HS-27A (cell line): ENCODE measurements around the gene LAMA5.

Experiments
- DNase-seq: peaks from one replicate; pipeline ENCODE4 v3.0.0-alpha.2; 2012; ENCODE audit warnings: low read depth, missing footprints

LAMA5 gene

DNA sequence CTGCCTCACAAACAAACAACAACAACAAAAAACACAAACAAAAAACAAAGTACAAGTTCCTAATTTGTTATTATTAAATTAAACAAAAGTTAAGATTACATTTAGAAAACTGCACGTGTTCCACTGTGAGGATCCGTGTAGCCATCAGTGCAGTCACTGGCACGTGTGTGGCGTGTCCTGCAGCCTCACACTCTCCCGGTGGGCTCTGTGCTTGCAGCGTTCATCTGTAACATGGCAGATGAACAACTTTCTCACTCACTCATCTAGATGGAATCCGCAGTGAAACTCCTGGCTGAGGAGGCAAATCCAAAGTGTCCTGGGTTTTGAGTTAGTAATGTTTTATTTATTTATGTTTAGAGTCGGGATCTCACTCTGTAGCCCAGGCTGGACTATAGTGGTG, 77.2 kb downstream of the LAMA5 start:
- DNase-seq = no peak

DNA sequence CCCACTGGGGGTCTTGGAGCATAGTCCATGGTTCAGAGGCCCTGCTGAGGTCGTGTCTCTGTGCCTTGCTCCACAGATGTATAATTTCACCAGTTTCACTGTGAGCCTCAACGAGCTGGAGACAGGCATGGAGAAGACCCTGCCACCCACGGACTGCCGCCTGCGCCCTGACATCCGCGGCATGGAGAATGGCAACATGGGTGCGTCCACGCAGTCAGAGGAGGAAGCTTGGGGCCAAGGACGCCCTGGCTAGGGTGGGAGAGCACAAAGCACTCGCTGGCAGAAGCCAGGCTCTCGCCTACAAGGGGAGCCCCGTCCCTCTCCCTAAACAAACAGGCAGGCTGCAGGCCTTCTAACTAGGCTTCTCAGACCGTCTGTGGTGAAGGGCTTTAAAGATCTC, 78.0 kb downstream of the LAMA5 start:
- no peak for DNase-seq

DNA sequence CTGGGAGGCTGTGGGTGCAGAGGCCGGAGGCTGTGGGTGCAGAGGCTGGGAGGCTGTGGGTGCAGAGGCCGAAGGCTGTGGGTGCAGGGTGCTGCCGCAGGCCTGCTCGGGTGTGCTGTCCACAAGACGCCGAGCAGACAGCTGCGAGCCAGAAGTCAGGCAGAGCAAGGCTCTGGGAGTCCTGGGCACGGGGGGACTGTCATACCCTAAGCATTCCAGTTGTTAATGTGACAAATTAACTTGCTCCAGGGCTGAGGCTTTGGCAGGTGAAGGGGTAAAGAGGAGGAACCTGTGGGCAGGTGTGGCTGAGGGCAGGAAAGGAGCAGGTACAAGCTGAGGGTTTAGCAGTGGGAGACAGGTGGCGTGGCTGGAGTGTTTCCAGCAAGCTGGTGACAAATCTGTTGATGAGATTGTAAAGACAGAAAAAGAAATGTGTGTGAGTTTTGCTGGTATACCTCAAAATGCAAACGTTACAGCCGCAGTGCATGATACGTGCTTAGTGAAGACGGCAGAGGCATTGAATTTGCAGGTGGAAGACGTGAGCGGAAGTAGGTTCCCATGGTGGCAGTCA, 78.5 kb downstream of the LAMA5 start:
- no peak for DNase-seq

DNA sequence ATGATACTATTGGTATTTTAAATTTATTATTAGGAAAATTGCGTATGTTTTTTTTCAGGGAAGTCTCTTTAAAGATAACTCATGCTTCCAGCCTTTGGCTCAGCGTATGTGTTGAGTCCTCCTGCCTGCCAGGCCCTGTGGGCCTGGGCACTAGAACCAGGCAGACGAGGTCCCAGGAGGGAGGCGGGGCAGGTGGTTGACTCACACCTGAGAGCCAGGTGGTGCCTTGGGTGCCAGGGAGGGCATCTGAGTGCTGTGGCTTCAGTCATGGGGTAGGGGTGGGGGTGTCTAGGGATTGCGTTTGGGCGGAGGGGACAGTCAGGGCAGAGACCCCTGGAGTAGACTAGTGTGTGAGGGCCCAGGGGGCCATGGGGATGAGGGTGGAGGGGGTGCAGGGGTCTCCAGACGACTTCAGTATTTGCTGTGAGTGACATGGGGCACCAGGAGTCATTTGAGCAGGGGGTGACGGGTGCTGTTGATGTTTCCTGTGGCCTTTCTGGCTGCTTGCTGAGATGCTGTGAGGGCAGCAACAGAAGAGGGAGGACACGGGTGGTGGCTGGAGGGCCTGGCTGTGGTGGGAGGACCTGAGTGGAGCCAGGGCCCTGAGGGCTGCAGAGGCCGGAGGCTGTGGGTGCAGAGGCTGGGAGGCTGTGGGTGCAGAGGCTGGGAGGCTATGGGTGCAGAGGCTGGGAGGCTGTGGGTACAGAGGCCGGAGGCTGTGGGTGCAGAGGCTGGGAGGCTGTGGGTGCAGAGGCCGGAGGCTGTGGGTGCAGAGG, 79.2 kb downstream of the LAMA5 start:
- DNase-seq = no peak

DNA sequence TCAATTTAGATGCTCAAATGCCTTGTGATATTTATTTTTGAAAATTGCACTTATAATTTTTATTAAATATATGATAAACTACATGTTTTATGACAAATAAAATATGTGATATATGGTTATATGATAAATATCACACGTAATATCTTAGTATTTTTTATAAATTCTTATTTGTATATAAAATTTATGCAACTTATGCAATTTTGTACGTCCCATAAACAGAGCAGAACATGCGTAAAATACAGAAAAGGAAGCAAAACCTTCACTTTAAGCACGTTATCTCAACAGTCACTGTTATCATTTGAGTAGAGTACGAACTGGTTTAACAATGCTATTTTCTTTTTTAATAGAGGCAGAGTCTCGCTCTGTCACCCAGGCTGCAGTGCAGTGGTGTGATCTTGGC, 80.0 kb downstream of the LAMA5 start:
- no peak for DNase-seq

DNA sequence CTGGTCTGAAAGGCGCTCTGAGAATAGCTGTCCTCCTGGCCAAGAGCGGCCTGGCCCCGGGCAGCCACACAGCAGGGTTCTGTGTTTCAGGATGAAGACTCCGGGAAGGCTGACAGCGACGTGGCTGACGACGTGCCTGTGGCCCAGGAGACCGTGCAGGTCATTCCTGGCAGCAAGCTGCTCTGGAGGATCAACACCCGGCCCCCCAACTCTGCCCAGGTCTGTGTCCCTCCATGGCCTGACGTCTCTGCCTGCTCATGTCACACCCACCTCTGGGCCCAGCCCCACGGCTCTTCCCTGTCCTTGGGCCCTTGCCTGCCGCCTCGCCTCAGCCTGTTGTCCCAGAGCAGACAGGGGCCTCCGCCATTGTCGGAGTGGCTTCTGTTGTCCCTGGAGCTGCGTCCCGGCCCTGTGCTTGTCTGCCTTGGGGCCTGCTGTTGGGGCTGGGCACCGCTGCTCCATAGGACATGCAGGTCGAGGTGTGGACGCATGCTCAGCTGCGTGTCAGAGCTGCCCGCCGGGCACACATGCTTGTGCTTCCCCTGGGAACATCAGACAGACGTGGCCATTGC, 80.5 kb downstream of the LAMA5 start:
- DNase-seq = no peak

GRCh38 chr20:62285722-62286121, 81.4 kb downstream of the LAMA5 start:
- DNase-seq = no peak

DNA sequence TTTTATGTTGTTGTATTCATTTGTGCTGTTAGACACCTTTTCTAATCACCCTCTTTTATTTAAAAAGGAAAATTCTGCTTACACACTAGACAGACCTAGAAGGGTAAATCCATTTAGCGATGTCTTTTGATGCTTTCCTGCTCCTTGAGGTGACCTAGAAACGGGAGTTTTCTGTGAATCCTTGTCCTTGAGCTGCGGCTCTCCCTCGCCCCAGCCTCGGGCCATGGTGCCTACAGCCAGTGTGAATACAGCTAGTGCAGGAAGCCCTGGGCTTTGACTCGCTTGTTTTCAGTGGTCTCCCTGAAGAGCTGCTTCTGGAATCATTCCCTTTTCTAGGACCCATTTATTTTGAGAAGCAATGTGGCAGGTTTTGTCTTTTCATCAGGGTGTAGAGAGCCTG, 82.0 kb downstream of the LAMA5 start:
- DNase-seq = no peak

GRCh38 chr20:62284448-62284847, 82.7 kb downstream of the LAMA5 start:
- no peak for DNase-seq

DNA sequence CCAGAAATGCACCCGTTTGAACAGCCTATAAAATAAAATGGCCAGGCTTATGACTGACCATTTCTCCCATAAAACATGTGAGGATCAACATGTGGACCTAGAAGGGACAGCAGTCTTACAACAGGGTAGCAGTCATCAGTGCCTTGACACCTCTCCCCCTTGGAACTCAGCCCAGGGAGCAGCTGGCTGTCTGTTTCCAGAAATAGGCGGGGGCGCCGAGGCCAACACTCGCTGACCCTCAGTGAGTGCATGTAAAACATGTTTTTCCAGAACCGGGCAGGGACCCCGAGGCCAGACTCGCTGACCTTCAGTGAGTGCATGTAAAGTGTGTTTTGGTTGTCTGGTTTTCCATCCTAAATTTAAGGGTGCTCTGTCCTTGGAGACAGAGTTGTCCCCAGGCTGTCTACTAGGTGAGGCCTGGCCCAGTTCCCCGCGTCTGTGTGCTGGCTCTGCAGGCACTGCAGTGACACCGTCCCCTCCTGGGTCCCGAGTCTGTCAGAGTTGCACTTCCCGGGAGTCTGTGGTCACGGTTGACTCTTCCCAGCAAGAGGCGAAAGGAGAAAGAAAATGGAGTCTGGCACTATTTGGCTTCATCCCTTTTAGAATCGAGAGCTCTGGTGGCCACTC, 84.1 kb downstream of the LAMA5 start:
- no peak for DNase-seq

DNA sequence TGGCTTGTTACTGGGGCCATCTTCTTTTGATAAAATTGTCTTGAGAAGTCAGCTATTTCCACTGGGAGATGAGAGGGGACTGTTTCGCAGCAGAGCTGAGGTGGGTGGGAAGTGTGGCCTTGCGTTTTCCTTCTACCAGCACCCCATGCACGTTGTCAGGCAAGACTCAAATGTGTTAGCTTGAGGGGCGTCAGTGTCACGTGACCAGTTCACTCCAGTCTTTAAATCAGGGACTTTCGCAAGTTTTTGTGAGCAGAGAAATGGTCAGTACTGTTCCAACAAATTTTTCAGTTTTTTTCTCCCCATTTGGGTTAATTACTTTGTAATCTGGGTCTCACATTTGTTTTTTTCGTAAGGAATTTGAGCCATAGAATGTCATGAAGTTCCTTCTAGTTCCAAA, 85.0 kb downstream of the LAMA5 start:
- no peak for DNase-seq

- DNase-seq = no peak
Measured at GRCh38 chr20:62281161-62281933, 85.8 kb downstream of the LAMA5 start.

- DNase-seq = no peak
Measured at GRCh38 chr20:62280303-62280702, 86.8 kb downstream of the LAMA5 start.

DNA sequence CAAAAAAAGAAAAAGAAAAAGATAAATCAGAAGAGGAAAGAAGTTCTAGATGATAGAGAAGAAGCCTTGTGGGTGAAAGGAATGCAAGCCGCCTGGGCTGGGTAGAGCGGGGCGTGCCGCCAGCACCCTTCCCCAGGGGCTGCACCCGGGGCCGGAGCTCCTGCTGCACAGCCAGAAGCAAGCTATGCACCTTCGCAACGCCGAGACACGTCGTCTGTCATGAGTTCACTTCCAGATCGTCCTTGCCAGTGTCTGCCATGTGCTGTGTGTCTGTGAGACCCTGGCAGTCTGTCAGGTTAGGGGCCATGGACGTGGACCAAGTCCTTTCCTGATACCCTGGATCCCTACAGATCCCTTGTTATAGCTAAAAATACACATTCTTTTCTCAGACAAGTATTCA, 89.9 kb downstream of the LAMA5 start:
- no peak for DNase-seq

GRCh38 chr20:62276439-62276838, 90.7 kb downstream of the LAMA5 start:
- DNase-seq = no peak

GRCh38 chr20:62275219-62275618, 91.9 kb downstream of the LAMA5 start:
- DNase-seq = no peak

DNA sequence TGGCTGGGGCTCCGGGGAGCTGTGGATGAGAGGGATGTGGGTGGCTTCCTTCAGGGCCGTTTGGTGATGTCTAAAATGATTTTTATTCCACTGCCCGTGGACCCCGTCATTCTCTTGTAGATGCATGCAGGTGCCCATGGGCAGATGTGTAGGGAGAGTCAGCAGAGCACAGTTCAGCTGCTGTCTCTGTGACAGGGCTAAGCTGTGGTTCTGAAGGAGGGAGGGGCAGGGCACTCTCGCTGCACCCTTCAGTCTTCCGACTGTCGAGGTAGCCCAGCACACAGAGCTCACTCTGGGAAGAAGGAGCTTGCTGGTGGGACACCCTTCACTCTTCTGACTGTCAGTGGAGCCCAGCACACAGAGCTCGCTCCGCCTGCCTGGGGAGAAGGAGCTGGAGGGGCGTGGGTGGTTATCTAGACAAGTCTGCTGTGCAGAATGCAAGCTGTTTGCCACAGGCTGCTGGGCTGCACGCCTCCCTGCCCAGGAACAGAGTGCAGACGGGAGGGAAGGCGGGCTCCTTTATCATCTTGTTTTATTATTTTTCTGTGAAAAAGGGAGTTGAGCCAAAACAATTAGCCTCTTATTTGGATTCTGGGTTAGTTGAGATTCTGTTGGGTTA, 92.7 kb downstream of the LAMA5 start:
- no peak for DNase-seq

GRCh38 chr20:62273416-62273815, 93.7 kb downstream of the LAMA5 start:
- no peak for DNase-seq

- no peak for DNase-seq
Measured at GRCh38 chr20:62272200-62272599, 94.9 kb downstream of the LAMA5 start.

GRCh38 chr20:62269871-62270270, 97.2 kb downstream of the LAMA5 start:
- DNase-seq = no peak

DNA sequence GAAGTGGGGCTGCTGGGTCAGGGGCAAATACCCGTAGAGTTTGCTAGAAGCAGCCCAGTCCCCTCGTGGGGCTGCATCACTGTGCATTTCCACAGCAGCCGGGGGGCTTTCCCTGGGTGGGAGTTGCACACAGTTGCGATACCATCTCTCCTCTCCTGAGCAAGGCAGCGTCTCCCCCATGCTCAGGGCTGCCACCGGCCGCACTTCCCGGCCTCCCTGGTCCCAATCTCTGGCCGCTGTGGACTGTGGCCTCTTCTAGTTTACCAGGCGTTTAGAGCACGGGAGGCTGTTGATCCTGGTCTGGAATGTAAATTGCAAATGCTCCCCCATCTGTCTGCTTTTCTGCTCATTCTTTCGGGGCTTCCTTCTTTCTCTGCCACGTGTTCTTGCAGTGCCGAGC, 97.7 kb downstream of the LAMA5 start:
- no peak for DNase-seq
